Measurements from ENCODE around the gene TLX1. TPM values are rescaled to one million over a fixed set of nuclear protein-coding genes. Genes with fewer than 3 reads are reported as not detected.

Gene TLX1
- not detected for total RNA-seq

GRCh38 chr10:101130984-101131961 is at the start of gene TLX1:
Gene TLX1 (plus strand): TSS chr10:101131300. CDS start chr10:101131542, 242 bp downstream.
- ATAC-seq (no peak), DNase-seq (ENCODE audit: low spot score) (no peak)
- intact Hi-C loops (cut with DNase I): no loop called here

- ATAC-seq (no peak), DNase-seq (ENCODE audit: low spot score) (no peak)
- intact Hi-C loops (cut with DNase I): no loop called here
Observed at GRCh38 chr10:101085846-101086245, 45.3 kb upstream of the TLX1 start.

GRCh38 chr10:101087376-101087775 is 43.7 kb upstream of the TLX1 start:
- DNase-seq (ENCODE audit: low spot score) (no peak), ATAC-seq (no peak)
- intact Hi-C loops (cut with DNase I): no loop called here

GRCh38 chr10:101087965-101088364 is 43.1 kb upstream of the TLX1 start:
- DNase-seq (ENCODE audit: low spot score) (no peak), ATAC-seq (no peak)
- intact Hi-C loops (cut with DNase I): no loop called here

- no peak for ATAC-seq
- no peak for DNase-seq (ENCODE audit: low spot score)
- intact Hi-C loops (cut with DNase I): no loop called here
Observed at GRCh38 chr10:101089520-101090299, 41.4 kb upstream of the TLX1 start.

- DNase-seq (ENCODE audit: low spot score) (no peak), ATAC-seq (no peak)
- intact Hi-C loops (cut with DNase I): no loop called here
Observed at GRCh38 chr10:101090597-101090996, 40.5 kb upstream of the TLX1 start.

- no peak for ATAC-seq
- DNase-seq (ENCODE audit: low spot score): no peak
- intact Hi-C loops (cut with DNase I): no loop called here
Observed at GRCh38 chr10:101091546-101092290, 39.4 kb upstream of the TLX1 start.

- DNase-seq (ENCODE audit: low spot score): no peak
- intact Hi-C loops (cut with DNase I): no loop called here
- ATAC-seq: peak; percentile 9
Observed at GRCh38 chr10:101092881-101093354, 38.2 kb upstream of the TLX1 start.

GRCh38 chr10:101094121-101094879 is 36.8 kb upstream of the TLX1 start:
- DNase-seq (ENCODE audit: low spot score) (no peak), ATAC-seq (no peak)
- intact Hi-C loops (cut with DNase I): no loop called here

GRCh38 chr10:101095004-101095403 is 36.1 kb upstream of the TLX1 start:
- DNase-seq (ENCODE audit: low spot score) (no peak), ATAC-seq (no peak)
- intact Hi-C loops (cut with DNase I): loop anchor here (5.0 kb wide), 1 partner anchor 42 kb away; no protein-coding TSS in a partner anchor

GRCh38 chr10:101095550-101096213 is 35.4 kb upstream of the TLX1 start:
- peak; percentile 71 for DNase-seq (ENCODE audit: low spot score)
- intact Hi-C loops (cut with DNase I): loop anchor here (5.0 kb wide), 1 partner anchor 42 kb away; no protein-coding TSS in a partner anchor
- ATAC-seq: peak; percentile 62

GRCh38 chr10:101096378-101096777 is 34.7 kb upstream of the TLX1 start:
- intact Hi-C loops (cut with DNase I): loop anchor here (5.0 kb wide), 1 partner anchor 41 kb away; no protein-coding TSS in a partner anchor
- no peak for DNase-seq (ENCODE audit: low spot score)
- no peak for ATAC-seq

- intact Hi-C loops (cut with DNase I): loop anchor here (5.0 kb wide), 1 partner anchor 39 kb away; no protein-coding TSS in a partner anchor
- ATAC-seq: no peak
Observed at GRCh38 chr10:101097881-101098280, 33.2 kb upstream of the TLX1 start.

GRCh38 chr10:101099901-101100300 is 31.2 kb upstream of the TLX1 start:
- ATAC-seq (no peak), DNase-seq (ENCODE audit: low spot score) (no peak)
- intact Hi-C loops (cut with DNase I): loop anchor here (5.0 kb wide), 1 partner anchor 37 kb away; no protein-coding TSS in a partner anchor

More at GRCh38 chr10:101097881-101098280, 33.2 kb upstream of the TLX1 start:
- no peak for DNase-seq (ENCODE audit: low spot score)

- no peak for ATAC-seq
- intact Hi-C loops (cut with DNase I): no loop called here
Observed at GRCh38 chr10:101101372-101101881, 29.7 kb upstream of the TLX1 start.

GRCh38 chr10:101103430-101103829 is 27.7 kb upstream of the TLX1 start:
- intact Hi-C loops (cut with DNase I): no loop called here
- ATAC-seq: no peak
- no peak for DNase-seq (ENCODE audit: low spot score)

More at GRCh38 chr10:101101372-101101881, 29.7 kb upstream of the TLX1 start:
- no peak for DNase-seq (ENCODE audit: low spot score)

GRCh38 chr10:101106351-101106750 is 24.7 kb upstream of the TLX1 start:
- intact Hi-C loops (cut with DNase I): no loop called here
- ATAC-seq (no peak), DNase-seq (ENCODE audit: low spot score) (no peak)

Data from sciatic nerve (tissue), 2 donors.